Psoas muscle (tissue), 8 donors: ENCODE data around the gene TJP2. TPM values are rescaled to one million over a fixed set of nuclear protein-coding genes. Genes with fewer than 3 reads are reported as not detected.

Experiments
- ATAC-seq, 4 donors: fragments of 200-7000 bp; cut with Tn5 transposase; one replicate each; pipeline ENCODE4 v1.9.1; 2020; ENCODE audit warnings: moderate library complexity in 3 of 4, mild to moderate bottlenecking in 2 of 4
- DNase-seq, 2 donors: peaks; one replicate each; pipeline ENCODE4 v3.0.0-alpha.2; 2020
- H3K27ac ChIP-seq: fragments of 200-600 bp; one replicate; pipeline ENCODE4 v1.8.0; 2022
- H3K27me3 ChIP-seq, 3 donors: fragments of 200-600 bp in 1 of 3; one replicate each; pipeline versions ENCODE4 v1.6.1 to v1.8.0; 2013 to 2022; ENCODE audit warnings: low read length in 2 of 3, mild to moderate bottlenecking in 2 of 3, moderate library complexity in 1 of 3; ENCODE audit not compliant: insufficient read depth in 3 of 3
- H3K36me3 ChIP-seq, 2 donors: fragments of 200-600 bp in 1 of 2; one replicate each; pipeline versions ENCODE4 v1.6.1 to v1.8.0; 2013 to 2022; ENCODE audit warnings: low read depth in 1 of 2, mild to moderate bottlenecking in 1 of 2, moderate library complexity in 1 of 2; ENCODE audit not compliant: insufficient read depth in 1 of 2
- H3K4me1 ChIP-seq: fragments of 200-600 bp; one replicate; pipeline ENCODE4 v1.8.0; 2022
- H3K4me3 ChIP-seq: fragments of 200-600 bp; one replicate; pipeline ENCODE4 v1.8.0; 2022; ENCODE audit warnings: mild to moderate bottlenecking
- H3K9me3 ChIP-seq: fragments of 200-600 bp; one replicate; pipeline ENCODE4 v1.8.0; 2022
- CTCF ChIP-seq: fragments of 200-600 bp; IDR thresholded peaks from one replicate; pipeline ENCODE4 v1.8.0; 2022; ENCODE audit warnings: antibody characterized with exemption
- WGBS, 3 donors: extraction: QIAGEN DNeasy Blood & Tissue Kit; methylation state at CpG; one replicate each; pipeline versions ENCODE4 v1.1.6 to v1.1.7; 2013; 5-methylcytosine and 5-hydroxymethylcytosine counted together
- intact Hi-C, 2 donors: fragments of 100-400 bp; cut with DNase I; formaldehyde crosslinking; loops; one replicate each; pipeline versions ENCODE4 v1.11.0 to v1.14.2; 2022
- polyA plus RNA-seq, 3 donors: library from polyadenylated mRNA; stranded (reverse); fragments of 200-250 nt; gene quantifications; one replicate each; pipeline ENCODE4 v1.2.3, GENCODE V29; 2013
- total RNA-seq, 4 donors: library from RNA; stranded (reverse); fragmentation: NEBNext Ultra II Directional in 2 of 4; extraction: Animal tissue kit (Norgen Biotek cat#: 25700) in 2 of 4; gene quantifications; one replicate each; pipeline versions ENCODE4 v1.2.1 to v1.2.4, GENCODE V29; 2021 to 2023
- donor health status: healthy with polysubstance abuse.
- donor health status: DM: no; HTN: no; CAD: no; lungs with moderate emphysema.
- donor health status: Bipolar disorder and iron deficiency.
- donor health status: healthy.
- donor health status: DM: yes; HTN: yes; CAD: no.
- donor health status: DM: no; HTN: no; CAD: no.
- donor health status: DM: no; HTN: no; CAD: no.
- donor health status: DM: yes; HTN: yes; CAD: no.

TJP2 gene
- total and polyA plus RNA-seq, 7 donors: 6.6 to 25.1 (median 14.8) TPM

- ATAC-seq (no peak), DNase-seq (no peak)
- intact Hi-C loops: no loop called here
- Histone ChIP-seq H3K27me3 (no peaks in the 10 kb centered on the region), H3K4me3 (no peak overlapping the region), H3K4me1 (no peaks in the 10 kb centered on the region), H3K36me3 (no peaks in the 10 kb centered on the region), H3K9me3 (no peaks in the 10 kb centered on the region), H3K27ac (no peak overlapping the region)
- TF ChIP-seq CTCF: no peak
- 96 to 97% (median 96%) methylated on average over 4 of the region's 4 CpGs for WGBS, 3 donors
Observed at GRCh38 chr9:69202556-69202955, 28.5 kb downstream of the TJP2 start.

- no peaks in the 10 kb centered on the region for H3K36me3 ChIP-seq
- no peaks in the 10 kb centered on the region for H3K4me1 ChIP-seq
- H3K4me3 ChIP-seq: no peak overlapping the region
- H3K27me3 ChIP-seq: no peaks in the 10 kb centered on the region
- intact Hi-C loops: no loop called here
- no peaks in the 10 kb centered on the region for H3K9me3 ChIP-seq
- no peak overlapping the region for H3K27ac ChIP-seq
- ATAC-seq (no peak), DNase-seq (no peak)
- WGBS, 3 donors: 51 to 85% (median 61%) methylated on average over 2 of the region's 2 CpGs
- TF ChIP-seq CTCF: no peak
Observed at GRCh38 chr9:69204326-69204725, 30.2 kb downstream of the TJP2 start.

GRCh38 chr9:69204849-69205248 is 30.8 kb downstream of the TJP2 start:
- H3K27me3 ChIP-seq: no peaks in the 10 kb centered on the region
- WGBS, 3 donors: 70 to 77% (median 73%) methylated on average over 7 of the region's 7 CpGs
- H3K27ac ChIP-seq: no peak overlapping the region
- no peak for TF ChIP-seq CTCF
- intact Hi-C loops: no loop called here
- no peaks in the 10 kb centered on the region for H3K9me3 ChIP-seq
- ATAC-seq (peak in 2 of 4 donors; percentile 36 to 45), DNase-seq (peak in 1 of 2 donors; percentile 23)
- no peak overlapping the region for H3K4me3 ChIP-seq
- H3K36me3 ChIP-seq: no peaks in the 10 kb centered on the region
- no peaks in the 10 kb centered on the region for H3K4me1 ChIP-seq

- Histone ChIP-seq H3K27ac (no peak overlapping the region), H3K9me3 (no peaks in the 10 kb centered on the region), H3K27me3 (no peaks in the 10 kb centered on the region), H3K36me3 (no peaks in the 10 kb centered on the region), H3K4me1 (no peaks in the 10 kb centered on the region), H3K4me3 (no peak overlapping the region)
- WGBS, 3 donors: 96 to 100% (median 98%) methylated on average over 5 of the region's 5 CpGs
- ATAC-seq (no peak), DNase-seq (no peak)
- intact Hi-C loops: no loop called here
- no peak for TF ChIP-seq CTCF
Observed at GRCh38 chr9:69206047-69206446, 32.0 kb downstream of the TJP2 start.

- Histone ChIP-seq H3K4me1 (peaks cover 11% of the 10 kb centered on the region), H3K36me3 (no peaks in the 10 kb centered on the region), H3K27ac (no peak overlapping the region), H3K27me3 (no peaks in the 10 kb centered on the region), H3K4me3 (no peak overlapping the region), H3K9me3 (no peaks in the 10 kb centered on the region)
- DNase-seq (no peak), ATAC-seq (peak in 1 of 4 donors; percentile 33)
- intact Hi-C loops: no loop called here
- TF ChIP-seq CTCF: no peak
- 58 to 69% (median 59%) methylated on average over 6 of the region's 6 CpGs for WGBS, 3 donors
Observed at GRCh38 chr9:69207503-69207902, 33.4 kb downstream of the TJP2 start.
